Retinal pigment epithelial cell (primary cell): ENCODE results near the gene DGKA.

Experiments used
- DNase-seq: peaks from one replicate; pipeline ENCODE4 v3.0.0-alpha.2; 2010; ENCODE audit warnings: low read depth
- H3K4me3 ChIP-seq: 2 replicates; pipeline ENCODE4 v1.5.1; 2011; ENCODE audit warnings: mild to moderate bottlenecking, low read length, control low read depth, moderate library complexity
- CTCF ChIP-seq: conservative IDR thresholded peaks from 2 replicates; pipeline ENCODE4 v1.5.1; 2011; ENCODE audit warnings: low read depth, low read length, control low read depth, inconsistent platforms

The DGKA gene

GRCh38 chr12:55931780-55932550 lies 1.0 kb downstream of the DGKA start:
- no peak for DNase-seq
- H3K4me3 ChIP-seq: peak overlapping the region; percentile 66
- TF ChIP-seq CTCF: no peak

- no peak for DNase-seq
- no peak for TF ChIP-seq CTCF
- peak overlapping the region; percentile 66 for H3K4me3 ChIP-seq
Observed at GRCh38 chr12:55932551-55932910, 1.6 kb downstream of the DGKA start.

GRCh38 chr12:55933169-55933798 lies 2.3 kb downstream of the DGKA start:
- no peak for DNase-seq
- TF ChIP-seq CTCF: no peak
- no peak overlapping the region for H3K4me3 ChIP-seq

GRCh38 chr12:55933799-55934742 lies 3.1 kb downstream of the DGKA start:
- H3K4me3 ChIP-seq: no peak overlapping the region
- no peak for TF ChIP-seq CTCF
- no peak for DNase-seq

GRCh38 chr12:55934773-55935172 lies 3.8 kb downstream of the DGKA start:
- DNase-seq: no peak
- no peak for TF ChIP-seq CTCF
- no peak overlapping the region for H3K4me3 ChIP-seq

GRCh38 chr12:55935738-55936151 lies 4.8 kb downstream of the DGKA start:
- no peak for TF ChIP-seq CTCF
- no peak overlapping the region for H3K4me3 ChIP-seq
- no peak for DNase-seq
